ENCODE data around the gene BRMS1L. TPM values are rescaled to one million over a fixed set of nuclear protein-coding genes. Genes with fewer than 3 reads are reported as not detected.

The BRMS1L gene
- total and polyA plus RNA-seq, 2 of the 4 experiments (the other 2 are of a cell fraction): 1.8 to 6.2 TPM

DNA sequence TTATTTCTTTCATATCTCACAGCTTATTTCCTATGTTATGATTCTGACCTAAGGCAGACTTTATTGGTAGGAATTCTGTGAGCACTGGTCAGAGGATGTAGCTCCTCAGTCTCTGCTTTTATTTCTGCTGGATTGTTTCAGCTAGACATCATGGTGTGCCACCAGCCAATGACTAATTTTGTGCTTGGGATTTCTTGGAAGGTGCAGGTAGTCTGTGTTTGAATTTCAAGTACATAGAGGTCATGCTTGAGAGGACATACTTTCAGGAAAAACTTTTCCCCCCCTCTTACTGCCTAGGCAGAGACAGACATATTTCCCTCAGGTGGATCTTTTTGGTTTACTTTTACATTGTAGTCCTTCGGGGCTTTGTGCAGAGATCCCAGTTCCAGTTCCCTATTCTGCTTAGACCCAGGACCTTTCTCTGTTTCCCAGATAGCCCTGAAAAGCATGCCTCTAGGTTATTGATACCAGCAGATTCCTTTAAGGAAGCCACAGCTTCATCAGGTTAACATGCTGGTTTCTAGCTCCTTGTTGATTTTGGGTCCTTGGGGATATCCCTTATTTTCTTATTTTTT, 28.6 kb downstream of the BRMS1L start:
- Histone ChIP-seq H3K18ac (ENCODE audit: low read depth, low read length) (no peak overlapping the region), H3K9me1 (ENCODE audit: insufficient read depth, low read length) (no peaks in the 10 kb centered on the region; the same call in 1 of the 2 replicates), H4K8ac (ENCODE audit: low read depth in 2 of 2, low read length in 2 of 2) (no peak overlapping the region), H2AFZ (replicated peaks; ENCODE audit: low read length, poor library complexity) (no peak overlapping the region), H2BK120ac (ENCODE audit: low read depth, low read length) (no peak overlapping the region), H3K27me3 (ENCODE audit: control insufficient read depth, insufficient read depth, low read length) (no peaks in the 10 kb centered on the region), H2BK15ac (ENCODE audit: low read depth, low read length) (no peak overlapping the region), H4K20me1 (ENCODE audit: insufficient read depth, low read length) (no peaks in the 10 kb centered on the region), H3K9me3 (ENCODE audit: control insufficient read depth, insufficient read depth, low read length) (0 out of 2 replicates have a peak, but pooled peaks cover 3% of the 10 kb centered on the region), H3K79me1 (ENCODE audit: low read depth in 1 of 2, low read length in 2 of 2) (peaks cover 0 to 3% of the 10 kb centered on the region in 2 experiments; a peak in 1 of 4 replicates), H2AK5ac (ENCODE audit: low read depth, low read length) (no peak overlapping the region), H4K91ac (ENCODE audit: insufficient read depth, low read depth, low read length) (no peak overlapping the region), H3K9ac (ENCODE audit: low read depth, low read length) (no peak overlapping the region), H3K36me3 (ENCODE audit: control insufficient read depth, insufficient read depth, low read length) (peaks cover 4% of the 10 kb centered on the region; the same call in 1 of the 2 replicates), H3K56ac (ENCODE audit: extremely low read depth, insufficient read depth, low read length) (no peak overlapping the region), H2BK20ac (ENCODE audit: low read depth, low read length) (no peak overlapping the region), H2AK9ac (replicated peaks; ENCODE audit: low read depth, low read length, poor library complexity) (no peak overlapping the region), H3K27ac (ENCODE audit: insufficient read depth, low read length) (no peak overlapping the region), H3K4me1 (ENCODE audit: control insufficient read depth, insufficient read depth, low read length) (peaks cover 2% of the 10 kb centered on the region; the same call in 1 of the 2 replicates), H3K14ac (replicated peaks; ENCODE audit: low read depth, low read length) (no peak overlapping the region), H3K23ac (ENCODE audit: low read depth, low read length) (no peak overlapping the region), H3K4me2 (ENCODE audit: low read depth, low read length) (no peak overlapping the region), H4K5ac (ENCODE audit: low read depth, low read length) (no peak overlapping the region), H3K4me3 (ENCODE audit: insufficient read depth, low read depth, low read length) (no peak overlapping the region), H3K4ac (ENCODE audit: low read depth, low read length) (no peak overlapping the region), H2BK5ac (ENCODE audit: low read depth, low read length, poor library complexity, severe bottlenecking) (no peak overlapping the region)
- in situ Hi-C loops (cut with MboI; ENCODE audit: low sequenced_read_pairs) (no loop called here), intact Hi-C loops (cut with micrococcal nuclease) (no loop called here), dilution Hi-C loops (cut with HindIII; ENCODE audit: low sequenced_read_pairs, unreplicated experiment) (no loop called here)
- DNase-seq: no peak
- TF ChIP-seq, protein P1, sequence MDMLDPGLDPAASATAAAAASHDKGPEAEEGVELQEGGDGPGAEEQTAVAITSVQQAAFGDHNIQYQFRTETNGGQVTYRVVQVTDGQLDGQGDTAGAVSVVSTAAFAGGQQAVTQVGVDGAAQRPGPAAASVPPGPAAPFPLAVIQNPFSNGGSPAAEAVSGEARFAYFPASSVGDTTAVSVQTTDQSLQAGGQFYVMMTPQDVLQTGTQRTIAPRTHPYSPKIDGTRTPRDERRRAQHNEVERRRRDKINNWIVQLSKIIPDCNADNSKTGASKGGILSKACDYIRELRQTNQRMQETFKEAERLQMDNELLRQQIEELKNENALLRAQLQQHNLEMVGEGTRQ (IDR thresholded peaks at IDR 0.05; ENCODE audit: low read depth, low read length): no peak
- TF ChIP-seq POLR2A (IDR thresholded peaks at IDR 0.05; ENCODE audit: low read depth, low read length) (no peak), CEBPB (IDR thresholded peaks at IDR 0.05; ENCODE audit: low read depth, low read length) (no peak), MAFK (IDR thresholded peaks at IDR 0.05; ENCODE audit: low read depth, low read length) (no peak), SMC3 (IDR thresholded peaks at IDR 0.05; ENCODE audit: low read depth, low read length) (no peak), CHD1 (IDR thresholded peaks at IDR 0.05; ENCODE audit: low read depth, low read length) (no peak), MAZ (IDR thresholded peaks at IDR 0.05; ENCODE audit: borderline replicate concordance, low read depth, low read length) (no peak), NFE2L2 (IDR thresholded peaks at IDR 0.05; ENCODE audit: low read depth, low read length) (no peak), FOS (IDR thresholded peaks at IDR 0.05; ENCODE audit: low read depth, low read length) (no peak), BHLHE40 (IDR thresholded peaks at IDR 0.05; ENCODE audit: low read depth, low read length) (no peak), MXI1 (IDR thresholded peaks at IDR 0.05; ENCODE audit: borderline replicate concordance, low read depth, low read length) (no peak), RCOR1 (IDR thresholded peaks at IDR 0.05; ENCODE audit: insufficient replicate concordance, low read length) (no peak), RFX5 (IDR thresholded peaks at IDR 0.05; ENCODE audit: low read depth, low read length) (no peak)
- TF ChIP-seq, protein P2, sequence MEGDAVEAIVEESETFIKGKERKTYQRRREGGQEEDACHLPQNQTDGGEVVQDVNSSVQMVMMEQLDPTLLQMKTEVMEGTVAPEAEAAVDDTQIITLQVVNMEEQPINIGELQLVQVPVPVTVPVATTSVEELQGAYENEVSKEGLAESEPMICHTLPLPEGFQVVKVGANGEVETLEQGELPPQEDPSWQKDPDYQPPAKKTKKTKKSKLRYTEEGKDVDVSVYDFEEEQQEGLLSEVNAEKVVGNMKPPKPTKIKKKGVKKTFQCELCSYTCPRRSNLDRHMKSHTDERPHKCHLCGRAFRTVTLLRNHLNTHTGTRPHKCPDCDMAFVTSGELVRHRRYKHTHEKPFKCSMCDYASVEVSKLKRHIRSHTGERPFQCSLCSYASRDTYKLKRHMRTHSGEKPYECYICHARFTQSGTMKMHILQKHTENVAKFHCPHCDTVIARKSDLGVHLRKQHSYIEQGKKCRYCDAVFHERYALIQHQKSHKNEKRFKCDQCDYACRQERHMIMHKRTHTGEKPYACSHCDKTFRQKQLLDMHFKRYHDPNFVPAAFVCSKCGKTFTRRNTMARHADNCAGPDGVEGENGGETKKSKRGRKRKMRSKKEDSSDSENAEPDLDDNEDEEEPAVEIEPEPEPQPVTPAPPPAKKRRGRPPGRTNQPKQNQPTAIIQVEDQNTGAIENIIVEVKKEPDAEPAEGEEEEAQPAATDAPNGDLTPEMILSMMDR (conservative IDR thresholded peaks at IDR 0.05; ENCODE audit: low read depth, low read length): no peak
- ChIA-PET CTCF (interaction anchor here (0.8 kb wide), 1 partner anchor 349 kb away, joined by 4 read pairs; no protein-coding TSS in a partner anchor), POLR2A (ENCODE audit: unreplicated experiment) (no interaction called here)
- no peak for ATAC-seq (ENCODE audit: low read depth)
- no TSS peak for BruUV-seq (replicated peaks)
- WGBS, 2 experiments (ENCODE audit: extremely low coverage in 2 of 2, insufficient read length in 1 of 2): no CpG with 5 or more reads among the region's 1 CpG

Data from IMR-90 (cell line).